Adrenal gland (tissue), 12 donors: ENCODE data around the gene IFT88. TPM values are rescaled to one million over a fixed set of nuclear protein-coding genes. Genes with fewer than 3 reads are reported as not detected.

ENCODE experiments used
- DNase-seq, 7 donors: peaks; one replicate each; pipeline ENCODE4 v3.0.0-alpha.2; 2019 to 2020
- H3K27ac ChIP-seq, 5 donors: fragments of 200-600 bp; sonication (generic) in 4 of 5; 1 replicate in 3 of 5; 2 replicates in 2 of 5; pipeline versions ENCODE4 v1.5.1 to v1.8.0; 2016 to 2020; ENCODE audit warnings: mild to moderate bottlenecking in 1 of 5
- H3K27me3 ChIP-seq: fragments of 200-600 bp; 2 replicates; pipeline ENCODE4 v1.8.0; 2021
- H3K36me3 ChIP-seq, 2 donors: fragments of 200-600 bp; replicated peaks in 1 of 2; 1 replicate in 1 of 2; 2 replicates in 1 of 2; pipeline versions ENCODE4 v1.5.1 to v1.8.0; 2018 to 2022
- H3K4me1 ChIP-seq, 2 donors: fragments of 200-600 bp; replicated peaks in 1 of 2; 1 replicate in 1 of 2; 2 replicates in 1 of 2; pipeline versions ENCODE4 v1.5.1 to v1.8.0; 2018 to 2021
- H3K4me3 ChIP-seq, 4 donors: fragments of 200-600 bp; sonication (generic) in 3 of 4; one replicate each; pipeline ENCODE4 v1.5.1; 2016 to 2018
- H3K9me3 ChIP-seq, 3 donors: fragments of 200-600 bp; sonication (generic) in 1 of 3; replicated peaks in 1 of 3; 1 replicate in 2 of 3; 2 replicates in 1 of 3; pipeline versions ENCODE4 v1.5.1 to v1.8.0; 2016 to 2021
- CTCF ChIP-seq, 6 experiments: fragments of 450-650 bp in 4 of 6; fragments of 200-600 bp in 2 of 6; sonication (generic) in 1 of 6; IDR thresholded peaks; 1 replicate in 5 of 6; 2 replicates in 1 of 6; pipeline versions ENCODE4 v1.5.1 to v1.8.0; 2016 to 2021; ENCODE audit warnings: antibody characterized with exemption in 6 of 6, mild to moderate bottlenecking in 2 of 6, moderate library complexity in 1 of 6
- POLR2A ChIP-seq, 2 donors: fragments of 450-650 bp; IDR thresholded peaks; one replicate each; pipeline ENCODE4 v1.6.1; 2017; ENCODE audit warnings: antibody characterized with exemption in 2 of 2, mild to moderate bottlenecking in 2 of 2, moderate library complexity in 1 of 2
- WGBS, 4 donors: extraction: QIAGEN DNeasy Blood & Tissue Kit in 2 of 4; methylation state at CpG; one replicate each; pipeline versions ENCODE4 v1.1.5 to v1.1.7; 2013 to 2017; 5-methylcytosine and 5-hydroxymethylcytosine counted together
- intact Hi-C, 2 donors: fragments of 100-400 bp; cut with DNase I; formaldehyde crosslinking; loops; one replicate each; pipeline versions ENCODE4 v1.14.1 to v1.15.0; 2022 to 2023
- polyA plus RNA-seq, 3 donors: library from polyadenylated mRNA; stranded (reverse); fragments of 200-250 nt in 2 of 3; fragments of 350-450 nt in 1 of 3; fragmentation: Illumina TruSeq in 1 of 3; extraction: RNeasy Lipid Tissue Mini Kit (QIAGEN cat#74804) in 1 of 3; gene quantifications; one replicate each; pipeline ENCODE4 v1.2.3, GENCODE V29; 2013 to 2014
- total RNA-seq, 9 donors: library from RNA; depleted of rRNA in 4 of 9; stranded (reverse); fragments of >200 nt in 4 of 9; fragments of 120-200 nt in 1 of 9; fragmentation: NEBNext Ultra II Directional in 1 of 9; extraction: Animal tissue kit (Norgen Biotek cat#: 25700) in 1 of 9; gene quantifications; one replicate each; pipeline versions ENCODE4 v1.1.0 to v1.2.4, GENCODE V29; 2013 to 2023
- donor health status: healthy with polysubstance abuse.
- donor health status: Bipolar disorder and iron deficiency.
- donor health status: DM: yes; HTN: yes; CAD: no.
- donor health status: DM: no; HTN: no; CAD: no.
- donor health status: DM: no; HTN: no; CAD: no.
- donor health status: DM: yes; HTN: yes; CAD: no.

IFT88 gene
- total and polyA plus RNA-seq, 12 donors: 7.0 to 22.9 (median 15.2) TPM

- no peaks in the 10 kb centered on the region for H3K27me3 ChIP-seq
- H3K27ac ChIP-seq: peak overlapping the region; percentile 42 to 83 (median 57)
- no peaks in the 10 kb centered on the region for H3K36me3 ChIP-seq
- intact Hi-C loops: loop anchor here in 1 of 2 donors (10.0 kb wide), 1 partner anchor 215 kb away; no protein-coding TSS in a partner anchor
- no peaks in the 10 kb centered on the region for H3K9me3 ChIP-seq
- WGBS, 4 donors: 61 to 66% (median 63%) methylated on average over 8 of the region's 8 CpGs
- TF ChIP-seq CTCF (IDR thresholded peaks at IDR 0.05) (no peak), POLR2A (IDR thresholded peaks at IDR 0.05) (no peak)
- no peak for DNase-seq
- H3K4me3 ChIP-seq: no peak overlapping the region
- H3K4me1 ChIP-seq: peaks cover 5 to 22% of the 10 kb centered on the region in 2 donors
These were observed 142.4 kb downstream of the IFT88 start for GRCh38 chr13:20709369-20709768.

GRCh38 chr13:20709782-20710181 lies 142.8 kb downstream of the IFT88 start:
- TF ChIP-seq POLR2A (IDR thresholded peaks at IDR 0.05): no peak
- TF ChIP-seq CTCF (IDR thresholded peaks at IDR 0.05): no peak
- H3K4me1 ChIP-seq: peaks cover 5 to 24% of the 10 kb centered on the region in 2 donors
- WGBS, 4 donors: 36 to 44% (median 43%) methylated on average over 4 of the region's 4 CpGs
- peak overlapping the region in 3 of 5 donors; percentile 41 to 72 (median 57) for H3K27ac ChIP-seq
- H3K4me3 ChIP-seq: no peak overlapping the region
- no peaks in the 10 kb centered on the region for H3K9me3 ChIP-seq
- H3K27me3 ChIP-seq: no peaks in the 10 kb centered on the region
- DNase-seq: no peak
- H3K36me3 ChIP-seq: no peaks in the 10 kb centered on the region
- intact Hi-C loops: loop anchor here (5.0 to 10.0 kb wide), 3 partner anchors 113 to 215 kb away; no protein-coding TSS in a partner anchor

- no peak overlapping the region for H3K27ac ChIP-seq
- no peak for TF ChIP-seq POLR2A (IDR thresholded peaks at IDR 0.05)
- no peak for TF ChIP-seq CTCF (IDR thresholded peaks at IDR 0.05)
- H3K4me1 ChIP-seq: peaks cover 5 to 24% of the 10 kb centered on the region in 2 donors
- no peak overlapping the region for H3K4me3 ChIP-seq
- intact Hi-C loops: loop anchor here (5.0 to 10.0 kb wide), 3 partner anchors 111 to 217 kb away; no protein-coding TSS in a partner anchor
- 82 to 89% (median 86%) methylated on average over 13 of the region's 13 CpGs for WGBS, 4 donors
- no peaks in the 10 kb centered on the region for H3K36me3 ChIP-seq
- H3K9me3 ChIP-seq: no peaks in the 10 kb centered on the region
- H3K27me3 ChIP-seq: no peaks in the 10 kb centered on the region
- DNase-seq: no peak
These were observed 144.5 kb downstream of the IFT88 start for GRCh38 chr13:20711301-20712044.

DNA sequence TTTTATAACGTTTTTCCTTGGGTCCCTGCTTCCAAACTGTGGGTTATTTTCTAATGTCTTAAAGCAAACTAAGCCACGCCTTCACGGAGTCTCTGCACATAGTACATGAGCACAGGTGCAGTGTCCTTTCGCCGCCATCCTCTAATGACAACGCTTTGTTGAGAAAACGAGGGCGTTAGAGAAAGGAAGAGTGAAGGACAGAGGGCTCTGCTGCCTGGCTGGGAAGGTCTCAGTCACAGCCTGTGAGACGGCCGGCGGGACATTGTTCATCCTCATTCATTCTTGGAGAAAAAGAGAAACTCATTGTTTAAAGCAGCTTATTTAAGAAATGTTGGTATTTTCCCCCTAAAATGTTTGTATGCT lies 146.0 kb downstream of the IFT88 start:
- H3K4me1 ChIP-seq: peaks cover 5 to 24% of the 10 kb centered on the region in 2 donors
- whole genome bisulfite sequencing, 4 donors: 13 to 28% (median 17%) methylated on average over 11 of the region's 11 CpGs
- DNase-seq: no peak
- peak overlapping the region in 3 of 5 donors; percentile 18 to 62 (median 50) for H3K27ac ChIP-seq
- intact Hi-C loops: loop anchor here (5.0 to 10.0 kb wide), 3 partner anchors 109 to 218 kb away; no protein-coding TSS in a partner anchor
- no peaks in the 10 kb centered on the region for H3K27me3 ChIP-seq
- TF ChIP-seq CTCF (IDR thresholded peaks at IDR 0.05) (no peak), POLR2A (IDR thresholded peaks at IDR 0.05) (no peak)
- H3K9me3 ChIP-seq: no peaks in the 10 kb centered on the region
- no peaks in the 10 kb centered on the region for H3K36me3 ChIP-seq
- peak overlapping the region in 2 of 4 donors; percentile 23 to 34 for H3K4me3 ChIP-seq
